Testis (tissue), 3 donors: ENCODE results near the gene CPEB1. TPM values are rescaled to one million over a fixed set of nuclear protein-coding genes. Genes with fewer than 3 reads are reported as not detected.

ENCODE experiments used
- DNase-seq: peaks from one replicate; pipeline ENCODE4 v3.0.0-alpha.2; 2019
- H3K27ac ChIP-seq, 2 donors: fragments of 200-600 bp; sonication (generic); one replicate each; pipeline ENCODE4 v1.5.1; 2019
- H3K27me3 ChIP-seq: fragments of 200-600 bp; sonication (generic); one replicate; pipeline ENCODE4 v1.5.1; 2019
- H3K36me3 ChIP-seq: fragments of 200-600 bp; sonication (generic); one replicate; pipeline ENCODE4 v1.5.1; 2017; ENCODE audit warnings: low read depth; ENCODE audit errors: missing control alignments
- H3K4me1 ChIP-seq: fragments of 200-600 bp; sonication (generic); one replicate; pipeline ENCODE4 v1.5.1; 2019
- H3K4me3 ChIP-seq, 2 donors: fragments of 200-600 bp; sonication (generic); one replicate each; pipeline ENCODE4 v1.5.1; 2017 to 2019
- H3K9me3 ChIP-seq: fragments of 200-600 bp; sonication (generic); one replicate; pipeline ENCODE4 v1.5.1; 2017
- POLR2A ChIP-seq: fragments of 450-650 bp; IDR thresholded peaks from one replicate; pipeline ENCODE4 v1.6.1; 2017; ENCODE audit warnings: antibody characterized with exemption, mild to moderate bottlenecking, moderate library complexity
- WGBS, 2 donors: methylation state at CpG; one replicate each; pipeline ENCODE4 v1.1.5; 2018; 5-methylcytosine and 5-hydroxymethylcytosine counted together
- intact Hi-C: fragments of 100-400 bp; cut with DNase I; formaldehyde crosslinking; loops from one replicate; pipeline ENCODE4 v1.15.1; 2023; ENCODE audit warnings: low total_unique reads
- polyA plus RNA-seq: library from polyadenylated mRNA; stranded (reverse); fragments of 350-450 nt; fragmentation: Illumina TruSeq; extraction: RNeasy Lipid Tissue Mini Kit (QIAGEN cat#74804); gene quantifications from one replicate; pipeline ENCODE4 v1.2.3, GENCODE V29; 2014; ENCODE audit warnings: low read depth, low replicate concordance; ENCODE audit not compliant: insufficient read depth
- total RNA-seq, 2 donors: library from RNA; depleted of rRNA; stranded (reverse); fragments of >200 nt; gene quantifications; one replicate each; pipeline ENCODE4 v1.2.3, GENCODE V29; 2016
- TF ChIP-seq, protein P1 (sequence below), 3 experiments: fragments of 450-650 bp in 2 of 3; fragments of 200-600 bp in 1 of 3; sonication (generic) in 1 of 3; IDR thresholded peaks; one replicate each; pipeline ENCODE4 v1.5.1; 2016 to 2019; ENCODE audit warnings: antibody characterized with exemption in 3 of 3, mild to moderate bottlenecking in 2 of 3, moderate library complexity in 1 of 3

Gene CPEB1
- total and polyA plus RNA-seq, 3 donors from 2014 or later, result 60.8 to 89.1 (median 74.3) TPM

DNA sequence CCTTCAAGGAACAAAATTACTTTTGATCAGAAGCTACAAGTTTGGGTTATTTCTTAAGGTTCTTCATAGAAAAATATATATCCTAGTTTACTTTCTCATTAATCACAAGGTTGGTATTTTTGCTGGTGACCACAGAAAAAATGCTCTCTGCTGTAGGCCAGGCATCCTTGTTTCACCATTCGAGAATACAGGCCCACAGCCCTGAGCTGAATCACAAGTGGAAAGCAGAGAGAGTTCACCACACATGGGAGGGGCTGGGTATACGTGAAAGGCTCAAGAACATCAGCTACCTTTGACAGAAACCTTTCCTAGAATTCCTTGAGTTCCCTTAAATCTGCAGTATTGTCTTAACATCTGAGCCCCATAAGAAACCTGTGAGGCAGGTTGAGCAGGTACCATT lies 23.2 kb downstream of the CPEB1 start:
- H3K27me3 ChIP-seq, result no peaks in the 10 kb centered on the region
- TF ChIP-seq, protein P1, sequence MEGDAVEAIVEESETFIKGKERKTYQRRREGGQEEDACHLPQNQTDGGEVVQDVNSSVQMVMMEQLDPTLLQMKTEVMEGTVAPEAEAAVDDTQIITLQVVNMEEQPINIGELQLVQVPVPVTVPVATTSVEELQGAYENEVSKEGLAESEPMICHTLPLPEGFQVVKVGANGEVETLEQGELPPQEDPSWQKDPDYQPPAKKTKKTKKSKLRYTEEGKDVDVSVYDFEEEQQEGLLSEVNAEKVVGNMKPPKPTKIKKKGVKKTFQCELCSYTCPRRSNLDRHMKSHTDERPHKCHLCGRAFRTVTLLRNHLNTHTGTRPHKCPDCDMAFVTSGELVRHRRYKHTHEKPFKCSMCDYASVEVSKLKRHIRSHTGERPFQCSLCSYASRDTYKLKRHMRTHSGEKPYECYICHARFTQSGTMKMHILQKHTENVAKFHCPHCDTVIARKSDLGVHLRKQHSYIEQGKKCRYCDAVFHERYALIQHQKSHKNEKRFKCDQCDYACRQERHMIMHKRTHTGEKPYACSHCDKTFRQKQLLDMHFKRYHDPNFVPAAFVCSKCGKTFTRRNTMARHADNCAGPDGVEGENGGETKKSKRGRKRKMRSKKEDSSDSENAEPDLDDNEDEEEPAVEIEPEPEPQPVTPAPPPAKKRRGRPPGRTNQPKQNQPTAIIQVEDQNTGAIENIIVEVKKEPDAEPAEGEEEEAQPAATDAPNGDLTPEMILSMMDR (IDR thresholded peaks at IDR 0.05), result no peak
- no peak for TF ChIP-seq POLR2A
- no peak overlapping the region for H3K27ac ChIP-seq
- H3K9me3 ChIP-seq, result no peaks in the 10 kb centered on the region
- H3K36me3 ChIP-seq, result no peaks in the 10 kb centered on the region
- H3K4me1 ChIP-seq, result no peaks in the 10 kb centered on the region
- 73 to 78% methylated on average over 2 of the region's 2 CpGs for WGBS, 2 donors
- DNase-seq, result no peak
- H3K4me3 ChIP-seq, result no peak overlapping the region
- intact Hi-C loops, result no loop called here

DNA sequence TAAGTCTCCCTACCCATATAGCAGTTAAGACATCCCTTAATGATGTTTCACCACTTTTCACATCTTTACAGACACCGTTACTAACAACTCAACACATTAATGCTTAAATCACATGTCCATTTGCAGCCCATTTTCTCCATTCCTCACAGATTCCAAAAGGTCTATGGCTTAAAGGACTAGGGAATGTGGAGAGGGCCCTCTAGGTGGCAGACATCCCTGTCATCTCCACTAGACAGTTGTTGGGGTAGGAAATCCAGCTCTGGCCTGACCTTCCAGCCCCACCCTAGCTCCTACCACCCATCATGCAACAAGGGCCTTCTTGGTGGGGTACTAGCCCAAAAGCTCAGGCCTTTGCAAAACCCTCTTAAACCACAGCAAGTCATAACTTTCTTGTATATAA lies 25.2 kb downstream of the CPEB1 start:
- H3K36me3 ChIP-seq, result no peaks in the 10 kb centered on the region
- intact Hi-C loops, result no loop called here
- no peak for DNase-seq
- WGBS, 2 donors, result 44 to 69% methylated on average over 1 of the region's 1 CpG
- no peaks in the 10 kb centered on the region for H3K4me1 ChIP-seq
- H3K27ac ChIP-seq, result no peak overlapping the region
- no peaks in the 10 kb centered on the region for H3K27me3 ChIP-seq
- TF ChIP-seq, protein P1 (IDR thresholded peaks at IDR 0.05), result no peak
- TF ChIP-seq POLR2A, result no peak
- no peak overlapping the region for H3K4me3 ChIP-seq
- no peaks in the 10 kb centered on the region for H3K9me3 ChIP-seq

DNA sequence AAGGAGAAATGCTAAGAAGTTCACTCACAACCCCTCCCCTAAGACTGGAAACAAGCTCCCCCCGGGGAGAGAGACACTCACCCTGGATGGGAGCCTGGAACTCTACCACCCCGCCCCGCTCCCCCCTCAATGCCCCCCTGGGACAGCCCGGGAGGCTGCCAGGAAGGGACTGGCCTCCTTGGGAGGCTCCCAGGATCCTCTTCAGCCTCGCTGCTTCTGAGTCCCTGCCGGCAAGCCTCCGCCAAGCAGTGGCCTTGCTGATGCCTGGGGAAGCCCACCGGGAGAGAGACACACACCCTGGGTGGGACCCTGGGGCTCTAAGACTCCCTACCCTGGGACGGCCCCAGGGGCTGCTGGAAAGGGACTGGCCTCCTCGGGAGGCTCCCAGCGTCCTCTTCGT lies 33.4 kb downstream of the CPEB1 start:
- no peak overlapping the region for H3K4me3 ChIP-seq
- 78 to 80% methylated on average over 9 to 12 of the region's 12 CpGs for WGBS, 2 donors
- H3K36me3 ChIP-seq, result no peaks in the 10 kb centered on the region
- H3K27ac ChIP-seq, result no peak overlapping the region
- H3K9me3 ChIP-seq, result no peaks in the 10 kb centered on the region
- TF ChIP-seq POLR2A, result no peak
- TF ChIP-seq, protein P1 (IDR thresholded peaks at IDR 0.05), result no peak
- no peaks in the 10 kb centered on the region for H3K4me1 ChIP-seq
- intact Hi-C loops, result no loop called here
- H3K27me3 ChIP-seq, result no peaks in the 10 kb centered on the region
- DNase-seq, result no peak

DNA sequence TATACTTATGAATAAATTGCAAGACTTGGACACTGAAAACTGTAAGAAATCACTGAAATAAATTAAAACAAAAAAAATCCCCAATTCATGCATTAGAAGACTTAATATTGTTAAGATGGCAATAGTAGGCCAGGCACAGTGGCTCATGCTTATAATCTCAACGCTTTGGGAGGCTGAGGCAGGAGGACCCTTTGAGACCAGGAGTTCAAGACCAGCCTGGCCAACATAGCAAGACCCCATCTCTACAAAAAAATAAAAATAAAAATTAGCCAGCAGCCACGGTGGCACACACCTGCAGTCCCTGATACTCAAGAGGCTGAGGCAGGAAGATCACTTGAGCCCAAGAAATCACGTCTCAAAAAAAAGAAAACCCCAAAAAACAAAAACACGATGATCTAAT lies 35.8 kb downstream of the CPEB1 start:
- Histone ChIP-seq H3K9me3 (no peaks in the 10 kb centered on the region), H3K4me3 (no peak overlapping the region), H3K27ac (no peak overlapping the region), H3K4me1 (no peaks in the 10 kb centered on the region), H3K27me3 (no peaks in the 10 kb centered on the region), H3K36me3 (no peaks in the 10 kb centered on the region)
- intact Hi-C loops, result no loop called here
- no peak for TF ChIP-seq POLR2A
- TF ChIP-seq, protein P1 (IDR thresholded peaks at IDR 0.05), result no peak
- no peak for DNase-seq
- WGBS, 2 donors, result 89 to 96% methylated on average over 4 of the region's 4 CpGs

DNA sequence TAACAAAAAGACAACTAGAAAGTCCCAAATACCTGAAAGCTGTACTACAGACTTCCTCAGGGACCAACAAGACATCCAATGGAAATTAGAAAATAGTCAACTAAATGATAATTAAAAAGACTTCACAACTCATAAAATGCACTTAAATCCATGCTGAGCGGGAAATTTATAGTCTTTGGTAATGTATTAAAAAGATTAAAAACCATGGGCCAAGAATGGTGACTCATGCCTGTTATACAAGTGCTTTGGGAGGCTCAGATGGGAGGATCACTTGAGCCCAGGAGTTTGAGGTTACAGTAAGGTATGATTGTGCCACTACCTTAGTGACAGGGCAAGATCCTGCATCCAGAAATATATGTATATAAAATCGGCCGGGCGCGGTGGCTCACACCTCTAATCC lies 45.0 kb downstream of the CPEB1 start:
- DNase-seq, result no peak
- Histone ChIP-seq H3K27me3 (no peaks in the 10 kb centered on the region), H3K36me3 (no peaks in the 10 kb centered on the region), H3K4me1 (no peaks in the 10 kb centered on the region), H3K27ac (no peak overlapping the region), H3K9me3 (no peaks in the 10 kb centered on the region), H3K4me3 (no peak overlapping the region)
- 90 to 92% methylated on average over 5 of the region's 5 CpGs for WGBS, 2 donors
- intact Hi-C loops, result no loop called here
- TF ChIP-seq POLR2A, result no peak
- TF ChIP-seq, protein P1 (IDR thresholded peaks at IDR 0.05), result no peak
